H9 (cell line): ENCODE data around the gene ARFGEF2. TPM values are rescaled to one million over a fixed set of nuclear protein-coding genes. Genes with fewer than 3 reads are reported as not detected.
A peak's percentile ranks its signal among the peaks of the same experiment; 100 is the strongest.

ENCODE experiments used
- DNase-seq: peaks from one replicate; pipeline ENCODE4 v3.0.0-alpha.2; 2017
- H2AFZ ChIP-seq: one replicate; pipeline ENCODE4 v1.6.1; 2013; ENCODE audit warnings: mild to moderate bottlenecking, low read length, control low read depth, moderate library complexity
- H2AK5ac ChIP-seq: 2 replicates; pipeline ENCODE4 v1.6.1; 2013; ENCODE audit warnings: low read length, control low read depth, mixed read lengths; ENCODE audit not compliant: insufficient read length
- H2BK120ac ChIP-seq: one replicate; pipeline ENCODE4 v1.6.1; 2013; ENCODE audit warnings: low read depth, mild to moderate bottlenecking, low read length, control low read depth, inconsistent platforms; ENCODE audit not compliant: poor library complexity, severe bottlenecking
- H2BK12ac ChIP-seq: 2 replicates; pipeline ENCODE4 v1.6.1; 2013; ENCODE audit warnings: low read length, control low read depth, mixed read lengths, low read depth; ENCODE audit not compliant: insufficient read length
- H2BK15ac ChIP-seq: 2 replicates; pipeline ENCODE4 v1.6.1; 2013; ENCODE audit warnings: low read depth, low read length, control low read depth
- H2BK20ac ChIP-seq: one replicate; pipeline ENCODE4 v1.6.1; 2013; ENCODE audit warnings: low read depth, mild to moderate bottlenecking, low read length, control low read depth, inconsistent platforms; ENCODE audit not compliant: poor library complexity, severe bottlenecking
- H2BK5ac ChIP-seq: 2 replicates; pipeline ENCODE4 v1.6.1; 2013; ENCODE audit warnings: low read length, control low read depth, mixed read lengths; ENCODE audit not compliant: insufficient read length
- H3K14ac ChIP-seq: 2 replicates; pipeline ENCODE4 v1.6.1; 2013; ENCODE audit warnings: low read length, control low read depth; ENCODE audit not compliant: insufficient read depth
- H3K18ac ChIP-seq: 2 replicates; pipeline ENCODE4 v1.6.1; 2013; ENCODE audit warnings: low read depth, mild to moderate bottlenecking, mixed read lengths, low read length, control low read depth; ENCODE audit not compliant: insufficient read length
- H3K23ac ChIP-seq: 2 replicates; pipeline ENCODE4 v1.6.1; 2013; ENCODE audit warnings: low read length, control low read depth, mixed read lengths, low read depth; ENCODE audit not compliant: insufficient read length
- H3K23me2 ChIP-seq: 2 replicates; pipeline ENCODE4 v1.6.1; 2013; ENCODE audit warnings: low read depth, mild to moderate bottlenecking, mixed read lengths, low read length, control low read depth; ENCODE audit not compliant: insufficient read length, poor library complexity, severe bottlenecking
- H3K27ac ChIP-seq: 2 replicates; pipeline ENCODE4 v1.5.1; 2013; ENCODE audit warnings: low read length, control low read depth, mixed read lengths, low read depth; ENCODE audit not compliant: insufficient read length
- H3K27me3 ChIP-seq: 2 replicates; pipeline ENCODE4 v1.6.1; 2013; ENCODE audit warnings: low read length, control low read depth, inconsistent platforms; ENCODE audit not compliant: insufficient read depth
- H3K4ac ChIP-seq: 2 replicates; pipeline ENCODE4 v1.6.1; 2013; ENCODE audit warnings: low read depth, mild to moderate bottlenecking, control low read depth, inconsistent platforms, low read length, moderate library complexity
- H3K4me1 ChIP-seq: 2 replicates; pipeline ENCODE4 v1.6.1; 2013; ENCODE audit warnings: low read length, control low read depth, inconsistent platforms; ENCODE audit not compliant: insufficient read depth
- H3K4me2 ChIP-seq: 2 replicates; pipeline ENCODE4 v1.6.1; 2013; ENCODE audit warnings: low read length, control low read depth, mixed read lengths; ENCODE audit not compliant: insufficient read length, insufficient read depth
- H3K56ac ChIP-seq: 2 replicates; pipeline ENCODE4 v1.6.1; 2013; ENCODE audit warnings: low read depth, mild to moderate bottlenecking, mixed read lengths, low read length, control low read depth; ENCODE audit not compliant: insufficient read length
- H3K79me1 ChIP-seq: 2 replicates; pipeline ENCODE4 v1.6.1; 2013; ENCODE audit warnings: low read depth, mild to moderate bottlenecking, moderate library complexity, low read length, control low read depth, inconsistent platforms; ENCODE audit not compliant: insufficient read depth, poor library complexity, severe bottlenecking
- H3K79me2 ChIP-seq: 2 replicates; pipeline ENCODE4 v1.6.1; 2013; ENCODE audit warnings: low read length, control low read depth, inconsistent platforms; ENCODE audit not compliant: insufficient read depth
- H3K9ac ChIP-seq: 2 replicates; pipeline ENCODE4 v1.6.1; 2013; ENCODE audit warnings: low read length, control low read depth, mixed read lengths; ENCODE audit not compliant: insufficient read length; ENCODE audit errors: extremely low read depth
- H3K9me3 ChIP-seq: one replicate; pipeline ENCODE4 v1.6.1; 2013; ENCODE audit warnings: low read depth, low read length, inconsistent platforms; ENCODE audit not compliant: control insufficient read depth
- H3T11ph ChIP-seq: one replicate; pipeline ENCODE4 v1.6.1; 2013; ENCODE audit warnings: mild to moderate bottlenecking, low read length, control low read depth, inconsistent platforms
- H4K20me1 ChIP-seq: one replicate; pipeline ENCODE4 v1.6.1; 2013; ENCODE audit not compliant: control insufficient read depth, insufficient read length, insufficient read depth
- H4K5ac ChIP-seq: 2 replicates; pipeline ENCODE4 v1.6.1; 2013; ENCODE audit warnings: low read depth, mild to moderate bottlenecking, mixed read lengths, low read length, control low read depth; ENCODE audit not compliant: insufficient read length
- H4K8ac ChIP-seq: replicated peaks from 2 replicates; pipeline ENCODE4 v1.6.1; 2013; ENCODE audit warnings: low read length, control low read depth, mixed read lengths, low read depth; ENCODE audit not compliant: insufficient read length
- H4K91ac ChIP-seq: 2 replicates; pipeline ENCODE4 v1.6.1; 2013; ENCODE audit warnings: low read depth, mild to moderate bottlenecking, moderate library complexity, mixed read lengths, low read length, control low read depth; ENCODE audit not compliant: insufficient read length
- H3K27ac Mint-ChIP-seq, 3 experiments: 2 replicates in 2 of 3; 3 replicates in 1 of 3; pipeline ENCODE4 v1.8.0; 2020 to 2021; ENCODE audit warnings: mixed read lengths in 3 of 3, mild to moderate bottlenecking in 1 of 3, moderate library complexity in 1 of 3
- H3K27me3 Mint-ChIP-seq: 2 replicates; pipeline ENCODE4 v1.8.0; 2021; ENCODE audit warnings: low read depth, mild to moderate bottlenecking, moderate library complexity, mixed read lengths
- H3K36me3 Mint-ChIP-seq, 3 experiments: 2 replicates in 2 of 3; 3 replicates in 1 of 3; pipeline ENCODE4 v1.8.0; 2020 to 2021; ENCODE audit warnings: low read depth in 3 of 3, mixed read lengths in 3 of 3; ENCODE audit not compliant: insufficient read depth in 1 of 3
- H3K4me1 Mint-ChIP-seq, 2 experiments: 2 replicates each; pipeline ENCODE4 v1.8.0; 2020; ENCODE audit warnings: mixed read lengths in 2 of 2
- H3K4me3 Mint-ChIP-seq, 2 experiments: 2 replicates in 1 of 2; 3 replicates in 1 of 2; pipeline ENCODE4 v1.8.0; 2020 to 2021; ENCODE audit warnings: mild to moderate bottlenecking in 2 of 2, mixed read lengths in 2 of 2, moderate library complexity in 1 of 2
- H3K9me3 Mint-ChIP-seq, 2 experiments: 2 replicates in 1 of 2; 3 replicates in 1 of 2; pipeline ENCODE4 v1.8.0; 2020; ENCODE audit warnings: mild to moderate bottlenecking in 2 of 2, mixed read lengths in 2 of 2, moderate library complexity in 1 of 2
- CTCF ChIP-seq: fragments of 200-600 bp; sonication (generic); conservative IDR thresholded peaks from 3 replicates; pipeline ENCODE4 v1.8.0; 2021; ENCODE audit warnings: antibody characterized with exemption, mild to moderate bottlenecking
- WGBS: extraction: QIAGEN DNeasy Blood & Tissue Kit; methylation state at CpG from one replicate; pipeline ENCODE4 v1.1.7; 2013; ENCODE audit warnings: missing lambda C conversion rate, low lambda C conversion rate, mixed read lengths; ENCODE audit not compliant: insufficient read length; ENCODE audit errors: extremely low coverage; 5-methylcytosine and 5-hydroxymethylcytosine counted together
- total RNA-seq: library from RNA; stranded (reverse); gene quantifications from 2 replicates; pipeline ENCODE4 v1.2.1, GENCODE V29; 2021

ARFGEF2 gene
- total RNA-seq, 1 experiment from 2014 or later, result 16.6 TPM

GRCh38 chr20:49043000-49043399 is 121.5 kb downstream of the ARFGEF2 start:
- H3K14ac ChIP-seq, result no peak overlapping the region
- no peak overlapping the region for H2BK20ac ChIP-seq
- H3K4me2 ChIP-seq, result no peak overlapping the region
- no peak overlapping the region for H4K91ac ChIP-seq
- no peaks in the 10 kb centered on the region for H4K20me1 ChIP-seq
- H3K4me3 Mint-ChIP-seq, result no peak overlapping the region
- peak overlapping the region in 2 of 3 experiments; percentile 25 to 87; a peak in 2 of 7 replicates for H3K27ac Mint-ChIP-seq
- H2BK120ac ChIP-seq, result no peak overlapping the region
- peaks cover 10 to 11% of the 10 kb centered on the region in 2 experiments for H3K4me1 Mint-ChIP-seq
- H3K36me3 Mint-ChIP-seq, result peaks cover 7 to 14% (median 8%) of the 10 kb centered on the region in 3 experiments
- H3K56ac ChIP-seq, result no peak overlapping the region
- no peak overlapping the region for H2AK5ac ChIP-seq
- H3K9me3 ChIP-seq, result no peaks in the 10 kb centered on the region
- no peak overlapping the region for H2AFZ ChIP-seq
- H3K9me3 Mint-ChIP-seq, result no peaks in the 10 kb centered on the region; a peak in 1 of 5 replicates
- H4K8ac ChIP-seq, result no peak overlapping the region
- H3K4me1 ChIP-seq, result no peaks in the 10 kb centered on the region
- H2BK15ac ChIP-seq, result no peak overlapping the region
- H3K18ac ChIP-seq, result no peak overlapping the region
- peaks cover 5% of the 10 kb centered on the region for H3K23me2 ChIP-seq
- no peak for DNase-seq
- TF ChIP-seq CTCF, result no peak
- H4K5ac ChIP-seq, result no peak overlapping the region
- peaks cover 12% of the 10 kb centered on the region for H3K79me2 ChIP-seq
- no peak overlapping the region for H3K4ac ChIP-seq
- H3K27me3 ChIP-seq, result no peaks in the 10 kb centered on the region
- no peak overlapping the region for H2BK12ac ChIP-seq
- H2BK5ac ChIP-seq, result no peak overlapping the region
- H3K79me1 ChIP-seq, result no peaks in the 10 kb centered on the region
- WGBS, result no CpG with 5 or more reads among the region's 5 CpGs
- no peak overlapping the region for H3T11ph ChIP-seq
- peaks cover 2% of the 10 kb centered on the region; the same call in 1 of the 2 replicates for H3K27me3 Mint-ChIP-seq
- no peak overlapping the region for H3K23ac ChIP-seq
- no peak overlapping the region for H3K9ac ChIP-seq
- no peak overlapping the region for H3K27ac ChIP-seq
